GM18873 (cell line): Measurements from ENCODE around the gene YEATS2.

ENCODE experiments used
- ATAC-seq: cut with Tn5 transposase; IDR thresholded peaks from one replicate; pipeline ENCODE4 v1.9.1; 2021; ENCODE audit warnings: mild to moderate bottlenecking, moderate library complexity, moderate number of reproducible peaks; ENCODE audit not compliant: unreplicated experiment, low FRiP score

Gene YEATS2

DNA sequence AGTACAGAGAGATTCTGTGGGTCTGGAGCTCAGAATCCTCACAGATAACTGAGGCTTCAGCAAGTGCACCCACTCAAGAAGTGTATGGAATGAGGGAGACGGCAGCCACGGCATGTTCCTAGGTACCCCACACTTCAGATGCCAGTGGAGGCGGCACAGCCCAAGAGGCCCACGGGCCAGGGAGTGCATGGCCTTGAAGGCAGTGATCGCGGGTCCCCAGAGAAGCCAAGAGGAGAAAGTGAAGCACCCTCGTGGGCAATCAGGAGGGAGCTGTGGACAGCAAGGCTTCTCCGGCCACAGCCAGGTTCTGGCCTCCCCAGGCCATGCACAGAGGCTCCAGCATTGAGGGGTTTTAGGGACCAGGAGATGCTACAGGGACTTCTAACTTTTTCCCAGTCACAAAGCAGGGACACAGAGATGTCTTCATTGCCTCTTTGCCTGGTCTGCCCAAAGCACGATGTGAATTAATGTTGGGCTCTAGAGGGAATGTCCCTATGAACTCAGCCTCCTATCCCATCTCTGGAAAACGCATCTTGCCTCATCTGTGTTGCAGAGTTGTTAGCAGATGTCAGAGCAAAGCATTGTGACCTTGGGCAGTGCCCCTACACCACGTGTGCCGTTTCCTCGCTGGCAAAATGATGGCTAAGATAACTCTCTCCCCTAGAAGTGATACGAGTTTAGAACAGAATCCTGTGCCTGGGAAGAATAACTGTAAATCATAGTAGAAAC, 130.4 kb downstream of the YEATS2 start:
- no peak for ATAC-seq

- no peak for ATAC-seq
These were observed 130.9 kb downstream of the YEATS2 start for GRCh38 chr3:183828538-183828870.

GRCh38 chr3:183829466-183829865, 131.9 kb downstream of the YEATS2 start:
- no peak for ATAC-seq

DNA sequence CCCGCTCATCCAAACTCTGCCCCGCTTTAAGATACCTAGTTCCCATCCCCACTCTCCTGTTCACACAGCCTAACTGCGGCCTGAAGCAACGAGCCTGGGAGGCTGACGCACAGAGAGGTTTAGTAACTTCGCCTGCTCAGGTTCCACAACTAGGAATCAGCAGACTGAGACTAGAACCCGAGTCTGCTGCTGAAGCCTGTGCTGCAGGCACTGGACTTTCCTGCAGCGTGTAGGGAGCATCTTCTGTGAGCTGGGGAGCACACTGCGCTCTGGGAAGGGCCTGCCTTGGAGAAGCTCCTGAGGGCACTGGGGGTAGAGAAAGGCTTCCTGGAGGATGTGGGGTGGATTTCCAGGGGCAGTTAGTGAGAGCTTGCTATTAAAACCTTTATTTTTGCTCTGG, 132.6 kb downstream of the YEATS2 start:
- ATAC-seq, result no peak

- no peak for ATAC-seq
These were observed 135.9 kb downstream of the YEATS2 start for GRCh38 chr3:183833516-183833915.

GRCh38 chr3:183837390-183837789, 139.8 kb downstream of the YEATS2 start:
- no peak for ATAC-seq

- no peak for ATAC-seq
These were observed 140.3 kb downstream of the YEATS2 start for GRCh38 chr3:183837894-183838293.

DNA sequence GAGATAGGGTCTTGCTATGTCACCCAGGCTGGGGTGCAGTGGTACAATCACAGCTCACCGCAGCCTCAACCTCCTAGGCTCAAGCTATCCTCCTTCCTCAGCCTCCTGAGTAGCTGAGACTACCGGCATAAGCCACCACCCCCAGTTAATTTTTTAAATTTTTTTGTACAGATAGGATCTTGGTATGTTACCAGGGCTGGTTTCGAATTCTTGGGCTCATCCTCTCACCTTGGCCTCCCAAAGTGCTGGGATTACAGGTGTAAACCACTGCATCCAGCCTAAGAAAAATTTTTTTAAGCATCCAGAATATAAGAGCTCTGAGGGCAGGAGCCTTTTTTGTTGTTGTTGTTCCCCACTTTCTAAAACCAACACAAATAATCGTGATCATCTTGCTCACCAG, 142.2 kb downstream of the YEATS2 start:
- ATAC-seq, result no peak

GRCh38 chr3:183844606-183845005, 147.0 kb downstream of the YEATS2 start:
- no peak for ATAC-seq

- ATAC-seq, result no peak
These were observed 147.5 kb downstream of the YEATS2 start for GRCh38 chr3:183845090-183845489.

- no peak for ATAC-seq
These were observed 148.2 kb downstream of the YEATS2 start for GRCh38 chr3:183845608-183846288.

DNA sequence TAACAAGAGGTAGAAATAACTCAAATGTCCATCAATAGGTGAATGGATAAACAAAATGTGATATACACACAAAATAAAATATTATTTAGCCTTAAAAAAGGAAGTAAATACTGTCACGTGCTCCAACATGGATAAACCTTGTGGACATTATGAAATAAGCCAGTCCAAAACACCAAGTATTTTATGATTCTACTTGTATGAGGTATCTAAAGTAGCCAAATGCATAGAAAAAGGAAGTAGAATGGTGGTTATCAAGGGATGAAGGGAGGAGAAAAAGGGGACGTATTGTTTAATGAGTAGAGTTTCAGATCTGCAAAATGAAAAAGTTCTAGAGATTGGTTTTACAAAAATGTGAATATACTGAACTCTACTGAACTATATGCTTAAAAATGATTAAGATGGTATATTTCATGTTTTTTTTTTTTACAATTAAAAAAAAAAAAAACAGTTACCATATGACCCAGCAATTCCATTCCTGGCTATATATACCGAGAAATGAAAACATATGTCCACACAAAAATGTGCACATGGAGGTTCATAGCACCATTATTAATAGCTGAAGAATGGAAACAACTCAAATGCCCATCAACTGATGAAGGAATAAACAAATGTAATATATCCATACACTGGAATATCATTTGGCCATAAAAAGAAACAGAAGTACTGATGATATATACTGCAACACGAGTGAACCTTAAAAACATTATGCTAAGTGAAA, 156.9 kb downstream of the YEATS2 start:
- ATAC-seq, result no peak

DNA sequence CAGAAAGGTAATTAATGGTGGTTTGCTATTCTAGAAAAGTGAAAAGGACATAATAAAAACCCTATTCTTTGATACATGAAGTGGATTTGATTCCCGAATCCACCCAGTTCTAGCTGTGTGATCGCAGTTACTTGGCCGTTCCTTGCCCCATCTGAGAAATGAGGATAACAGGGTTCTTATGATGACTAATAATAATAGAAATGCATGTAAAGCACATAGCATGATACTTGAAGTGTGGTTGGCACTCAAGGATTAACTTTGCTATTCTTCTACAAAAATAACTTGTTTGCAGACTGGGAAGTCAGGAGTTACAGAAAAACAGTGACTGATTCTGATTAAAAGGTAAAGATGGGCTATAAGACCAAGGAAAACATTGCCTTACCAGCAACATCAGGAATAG, 160.3 kb downstream of the YEATS2 start:
- no peak for ATAC-seq
